Vagina (tissue), 2 donors: ENCODE data around the gene DNTTIP2.

Source experiments
- CTCF ChIP-seq, 3 experiments: fragments of 450-650 bp in 2 of 3; fragments of 200-600 bp in 1 of 3; sonication (generic) in 1 of 3; IDR thresholded peaks; one replicate each; pipeline ENCODE4 v1.5.1; 2017 to 2019; ENCODE audit warnings: antibody characterized with exemption in 3 of 3, mild to moderate bottlenecking in 2 of 3, moderate library complexity in 2 of 3
- POLR2A ChIP-seq, 2 donors: fragments of 450-650 bp; IDR thresholded peaks; one replicate each; pipeline ENCODE4 v1.6.1; 2017; ENCODE audit warnings: antibody characterized with exemption in 2 of 2, mild to moderate bottlenecking in 2 of 2, moderate library complexity in 2 of 2

GRCh38 chr1:93904228-93904627 lies 25.2 kb upstream of the DNTTIP2 start:
- TF ChIP-seq POLR2A (IDR thresholded peaks at IDR 0.05) (no peak), CTCF (IDR thresholded peaks at IDR 0.05) (no peak)
